ENCODE results near the gene MACROH2A1. TPM values are rescaled to one million over a fixed set of nuclear protein-coding genes. Genes with fewer than 3 reads are reported as not detected.

Gene MACROH2A1
- total and polyA plus RNA-seq, 10 of the 15 experiments (the other 5 are each of a cell fraction or from before 2014, with no cell fraction given), result 45.7 to 230 (median 196) TPM

GRCh38 chr5:135430135-135430437 is 31.1 kb upstream of the MACROH2A1 start:
- CTCF ChIA-PET, result interaction anchor here (1.8 kb wide), 1 partner anchor 26 kb away, joined by 4 read pairs; no protein-coding TSS in a partner anchor
- POLR2A ChIA-PET, result no interaction called here
- Histone ChIP-seq H3K36me3 (ENCODE audit: control insufficient read depth in 2 of 2, insufficient read depth in 2 of 2, low read length in 1 of 2) (no peaks in the 10 kb centered on the region), H3K4me2 (ENCODE audit: control insufficient read depth, insufficient read depth) (no peak overlapping the region), H3K27ac (ENCODE audit: control insufficient read depth, insufficient read depth) (no peak overlapping the region), H3K4me1 (ENCODE audit: control insufficient read depth, insufficient read depth, low read length) (no peaks in the 10 kb centered on the region), H4K20me1 (ENCODE audit: control insufficient read depth, insufficient read depth) (no peaks in the 10 kb centered on the region), H3K4me3 (no peak overlapping the region), H3K79me2 (ENCODE audit: control insufficient read depth, insufficient read depth, low read length) (no peaks in the 10 kb centered on the region), H3K9me3 (replicated peaks; ENCODE audit: control insufficient read depth, insufficient read depth, low read length) (peaks cover 3% of the 10 kb centered on the region; the same call in 2 of the 3 replicates), H3K9ac (ENCODE audit: control insufficient read depth, insufficient read depth, low read length) (no peak overlapping the region), H2AFZ (ENCODE audit: control insufficient read depth, low read depth, low read length) (no peak overlapping the region), H3K27me3 (replicated peaks in 1 of 2; ENCODE audit: control insufficient read depth in 2 of 2, insufficient read depth in 2 of 2, low read length in 1 of 2) (no peaks in the 10 kb centered on the region; a peak in 1 of 4 replicates)
- WGBS (ENCODE audit: insufficient coverage, insufficient replicate concordance, low lambda C conversion rate, missing lambda C conversion rate), result 54% methylated on average over 7 of the region's 7 CpGs
- in situ Hi-C loops (cut with MboI) (no loop called here), intact Hi-C loops (cut with micrococcal nuclease; ENCODE audit: unreplicated experiment) (no loop called here)
- no TSS peak for BruUV-seq (replicated peaks)
- no peak for TF ChIP-seq YY1 (IDR thresholded peaks at IDR 0.05; ENCODE audit: low read depth, low read length)
- no peak for TF ChIP-seq TBL1XR1 (IDR thresholded peaks at IDR 0.05; ENCODE audit: low read depth, low read length)
- no peak for TF ChIP-seq BCLAF1 (IDR thresholded peaks at IDR 0.05)
- no peak for TF ChIP-seq SIN3A (IDR thresholded peaks at IDR 0.05; ENCODE audit: low read depth, low read length)
- no peak for FAIRE-seq
- RAD21 ChIA-PET (ENCODE audit: unreplicated experiment), result no interaction called here
- DNase-seq (ENCODE audit: low read depth, low spot score), result no peak
- ATAC-seq, result no peak
- SMC1A ChIA-PET (ENCODE audit: uncharacterized antibody, unreplicated experiment), result no interaction called here
